Measurements from ENCODE around the gene LCORL.

DNA sequence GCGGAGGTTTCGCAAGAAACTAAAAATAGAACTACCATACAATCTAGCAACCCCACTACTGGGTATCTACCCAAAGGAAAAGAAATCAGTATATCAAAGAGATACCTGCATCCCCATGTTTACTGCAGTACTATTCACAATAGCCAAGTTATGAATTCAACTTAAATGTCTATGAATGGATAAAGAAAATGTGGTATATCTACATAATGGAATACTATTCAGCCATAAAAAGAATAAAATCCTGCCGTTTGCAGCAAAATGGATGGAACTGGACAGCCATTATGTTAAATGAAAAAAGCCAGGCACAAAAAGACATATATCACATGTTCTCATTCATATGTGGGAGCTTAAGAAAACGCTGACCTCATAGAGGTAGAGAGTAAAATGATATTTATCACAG, 65.3 kb downstream of the LCORL start:
- TF ChIP-seq, protein P1, sequence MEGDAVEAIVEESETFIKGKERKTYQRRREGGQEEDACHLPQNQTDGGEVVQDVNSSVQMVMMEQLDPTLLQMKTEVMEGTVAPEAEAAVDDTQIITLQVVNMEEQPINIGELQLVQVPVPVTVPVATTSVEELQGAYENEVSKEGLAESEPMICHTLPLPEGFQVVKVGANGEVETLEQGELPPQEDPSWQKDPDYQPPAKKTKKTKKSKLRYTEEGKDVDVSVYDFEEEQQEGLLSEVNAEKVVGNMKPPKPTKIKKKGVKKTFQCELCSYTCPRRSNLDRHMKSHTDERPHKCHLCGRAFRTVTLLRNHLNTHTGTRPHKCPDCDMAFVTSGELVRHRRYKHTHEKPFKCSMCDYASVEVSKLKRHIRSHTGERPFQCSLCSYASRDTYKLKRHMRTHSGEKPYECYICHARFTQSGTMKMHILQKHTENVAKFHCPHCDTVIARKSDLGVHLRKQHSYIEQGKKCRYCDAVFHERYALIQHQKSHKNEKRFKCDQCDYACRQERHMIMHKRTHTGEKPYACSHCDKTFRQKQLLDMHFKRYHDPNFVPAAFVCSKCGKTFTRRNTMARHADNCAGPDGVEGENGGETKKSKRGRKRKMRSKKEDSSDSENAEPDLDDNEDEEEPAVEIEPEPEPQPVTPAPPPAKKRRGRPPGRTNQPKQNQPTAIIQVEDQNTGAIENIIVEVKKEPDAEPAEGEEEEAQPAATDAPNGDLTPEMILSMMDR (IDR thresholded peaks at IDR 0.05), result no peak
- TF ChIP-seq POLR2AphosphoS5 (IDR thresholded peaks at IDR 0.05), result no peak

Measured in breast epithelium (tissue), 3 donors.